Measurements from ENCODE around the gene USP10. TPM values are rescaled to one million over a fixed set of nuclear protein-coding genes. Genes with fewer than 3 reads are reported as not detected.

USP10 gene
- total and polyA plus RNA-seq, 5 donors: 25.8 to 66.5 (median 61.9) TPM

- 56% methylated on average over 16 of the region's 16 CpGs for WGBS
- peak overlapping the region; percentile 3 for H3K27ac ChIP-seq (ENCODE audit: low read length)
- DNase-seq (peak; percentile 60 to 69 (median 65)), ATAC-seq (peak in 1 of 2 donors; percentile 9)
- H3K4me1 ChIP-seq (ENCODE audit: control insufficient read depth, insufficient read depth, low read length): peaks cover 3% of the 10 kb centered on the region
- H3K9me3 ChIP-seq (ENCODE audit: control insufficient read depth, low read length): no peaks in the 10 kb centered on the region
- intact Hi-C loops (cut with DNase I): no loop called here
- H3K27me3 ChIP-seq (ENCODE audit: control insufficient read depth, insufficient read depth): no peaks in the 10 kb centered on the region
- H3K4me3 ChIP-seq (ENCODE audit: low read length): no peak overlapping the region
Measured at GRCh38 chr16:84827131-84827574, 127.4 kb downstream of the USP10 start.

DNA sequence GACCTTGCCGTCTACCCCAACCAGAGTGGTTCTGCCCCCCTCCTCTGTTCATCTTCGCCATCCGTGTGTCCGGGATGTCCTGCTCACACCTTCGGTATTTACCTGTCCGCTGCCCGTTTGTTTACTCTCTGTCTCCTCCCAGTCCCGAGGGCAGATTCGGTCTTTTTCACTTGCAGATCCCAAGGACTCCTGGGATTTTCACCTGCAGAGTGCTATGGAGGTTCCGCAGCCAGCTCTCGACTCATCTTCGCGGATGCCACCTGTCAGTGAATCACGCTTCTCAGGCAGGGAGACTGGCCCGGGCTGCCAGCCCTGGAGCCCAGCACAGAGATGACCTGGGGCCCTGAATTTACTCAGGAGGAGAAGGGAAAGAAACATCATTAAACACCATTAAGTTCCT, 128.1 kb downstream of the USP10 start:
- Histone ChIP-seq H3K27me3 (ENCODE audit: control insufficient read depth, insufficient read depth) (no peaks in the 10 kb centered on the region), H3K9me3 (ENCODE audit: control insufficient read depth, low read length) (no peaks in the 10 kb centered on the region), H3K27ac (ENCODE audit: low read length) (no peak overlapping the region), H3K4me3 (ENCODE audit: low read length) (no peak overlapping the region), H3K4me1 (ENCODE audit: control insufficient read depth, insufficient read depth, low read length) (peaks cover 2% of the 10 kb centered on the region)
- 90% methylated on average over 15 of the region's 15 CpGs for WGBS
- intact Hi-C loops (cut with DNase I): no loop called here
- DNase-seq (no peak), ATAC-seq (no peak)

DNA sequence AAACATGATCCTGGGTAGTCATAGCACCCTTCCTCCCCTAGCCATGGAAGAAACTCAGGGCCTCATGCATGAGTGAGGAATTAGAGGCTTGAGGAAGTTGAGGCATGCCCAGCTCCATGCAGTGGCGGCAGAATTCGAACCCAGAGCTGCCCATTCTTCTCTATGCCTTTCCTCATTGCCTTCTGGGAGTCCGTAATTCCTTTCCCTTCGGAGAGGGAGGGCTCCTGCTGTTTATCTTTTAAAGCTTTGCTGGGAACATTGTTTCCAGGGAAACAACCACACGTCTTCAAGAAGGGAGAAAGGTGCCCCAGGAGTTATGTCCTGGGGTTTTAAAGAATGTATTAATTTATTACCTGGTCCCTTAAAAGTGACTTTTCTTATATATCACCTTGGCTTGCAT, 128.5 kb downstream of the USP10 start:
- H3K27ac ChIP-seq (ENCODE audit: low read length): no peak overlapping the region
- 84% methylated on average over 5 of the region's 5 CpGs for WGBS
- no peaks in the 10 kb centered on the region for H3K9me3 ChIP-seq (ENCODE audit: control insufficient read depth, low read length)

More for the DNA sequence above, 128.5 kb downstream of the USP10 start:
- ATAC-seq: no peak
- no peak overlapping the region for H3K4me3 ChIP-seq (ENCODE audit: low read length)
- H3K27me3 ChIP-seq (ENCODE audit: control insufficient read depth, insufficient read depth): no peaks in the 10 kb centered on the region
- intact Hi-C loops (cut with DNase I): no loop called here
- H3K4me1 ChIP-seq (ENCODE audit: control insufficient read depth, insufficient read depth, low read length): peaks cover 2% of the 10 kb centered on the region
- no peak for DNase-seq

Other genes starting within 250 kb of the USP10 start
- gene MEAK7, start 195.3 kb upstream of the USP10 start, total RNA-seq: 1 to 10 TPM; 5.3 to 7.6 (median 6.0) TPM
- gene MEAK7, start 195.3 kb upstream of the USP10 start, polyA plus RNA-seq: 2.9 TPM
- gene COTL1, start 81.9 kb upstream of the USP10 start, total RNA-seq: 10 to 100 TPM; 12.7 to 26.9 (median 23.5) TPM
- gene COTL1, start 81.9 kb upstream of the USP10 start, polyA plus RNA-seq: 11.6 TPM
- 10 to 100 TPM; 37.4 to 47.2 (median 41.1) TPM for gene KLHL36, start 51.5 kb upstream of the USP10 start, total RNA-seq
- gene KLHL36, start 51.5 kb upstream of the USP10 start, polyA plus RNA-seq: 17.2 TPM
- gene CRISPLD2, start 120.0 kb downstream of the USP10 start, total RNA-seq: 10 to 100 TPM; 13.1 to 69.5 (median 29.2) TPM
- 12.7 TPM for gene CRISPLD2, start 120.0 kb downstream of the USP10 start, polyA plus RNA-seq